Endodermal cell (in vitro differentiated cells): ENCODE results near the gene MICAL3. TPM values are rescaled to one million over a fixed set of nuclear protein-coding genes. Genes with fewer than 3 reads are reported as not detected.

Experiments used
- DNase-seq: peaks from one replicate; pipeline ENCODE4 v3.0.0-alpha.2; 2017
- H3K27ac ChIP-seq: 2 replicates; pipeline ENCODE4 v1.5.1; 2013; ENCODE audit warnings: mild to moderate bottlenecking, low read depth, low read length, moderate library complexity
- H3K27me3 ChIP-seq: 2 replicates; pipeline ENCODE4 v1.6.1; 2013; ENCODE audit warnings: mild to moderate bottlenecking, low read length, moderate library complexity; ENCODE audit not compliant: insufficient read depth, control insufficient read depth, poor library complexity, severe bottlenecking
- H3K36me3 ChIP-seq: 2 replicates; pipeline ENCODE4 v1.7.0; 2013; ENCODE audit warnings: mild to moderate bottlenecking, low read length, moderate library complexity; ENCODE audit not compliant: control insufficient read depth, insufficient read depth
- H3K4me1 ChIP-seq: one replicate; pipeline ENCODE4 v1.7.0; 2013; ENCODE audit warnings: low read length; ENCODE audit not compliant: control insufficient read depth, insufficient read depth
- H3K4me3 ChIP-seq: 2 replicates; pipeline ENCODE4 v1.5.1; 2013; ENCODE audit warnings: mild to moderate bottlenecking, low read length, moderate library complexity
- H3K9ac ChIP-seq: 2 replicates; pipeline ENCODE4 v1.6.1; 2013; ENCODE audit warnings: mild to moderate bottlenecking, low read length, moderate library complexity; ENCODE audit not compliant: poor library complexity, severe bottlenecking; ENCODE audit errors: extremely low read depth
- H3K9me3 ChIP-seq: 2 replicates; pipeline ENCODE4 v1.6.1; 2013; ENCODE audit warnings: mild to moderate bottlenecking, low read length, moderate library complexity; ENCODE audit not compliant: control insufficient read depth
- H3K27ac Mint-ChIP-seq: 2 replicates; pipeline ENCODE4 v1.8.0; 2020; ENCODE audit warnings: mixed read lengths
- H3K27me3 Mint-ChIP-seq: 2 replicates; pipeline ENCODE4 v1.8.0; 2021; ENCODE audit warnings: mild to moderate bottlenecking, mixed read lengths; ENCODE audit not compliant: insufficient read depth
- H3K36me3 Mint-ChIP-seq: 2 replicates; pipeline ENCODE4 v1.8.0; 2020; ENCODE audit warnings: low read depth, mixed read lengths
- H3K4me1 Mint-ChIP-seq: 2 replicates; pipeline ENCODE4 v1.8.0; 2020; ENCODE audit warnings: mixed read lengths
- H3K4me3 Mint-ChIP-seq: 2 replicates; pipeline ENCODE4 v1.8.0; 2020; ENCODE audit warnings: mild to moderate bottlenecking, moderate library complexity, mixed read lengths
- H3K9me3 Mint-ChIP-seq: 2 replicates; pipeline ENCODE4 v1.8.0; 2020; ENCODE audit warnings: mild to moderate bottlenecking, mixed read lengths
- CTCF ChIP-seq: fragments of 200-600 bp; sonication (generic); conservative IDR thresholded peaks from 2 replicates; pipeline ENCODE4 v1.5.0; 2021; ENCODE audit warnings: antibody characterized with exemption, mild to moderate bottlenecking
- WGBS, 2 experiments: methylation state at CpG; one replicate each; pipeline versions ENCODE4 v1.1.5 to v1.1.7; 2013; ENCODE audit warnings: missing lambda C conversion rate in 2 of 2, mixed read lengths in 1 of 2; ENCODE audit not compliant: insufficient coverage in 1 of 2, insufficient read length in 1 of 2; 5-methylcytosine and 5-hydroxymethylcytosine counted together
- total RNA-seq, 2 donors: library from RNA; stranded (reverse); fragmentation: NEBNext Ultra II Directional in 1 of 2; extraction: Animal tissue kit (Norgen Biotek cat#: 25700) in 1 of 2; gene quantifications; 2 replicates in 1 of 2; 3 replicates in 1 of 2; pipeline ENCODE4 v1.2.1, GENCODE V29; 2021

MICAL3 gene
- total RNA-seq, 2 donors from 2014 or later: 42.8 to 48.1 TPM

DNA sequence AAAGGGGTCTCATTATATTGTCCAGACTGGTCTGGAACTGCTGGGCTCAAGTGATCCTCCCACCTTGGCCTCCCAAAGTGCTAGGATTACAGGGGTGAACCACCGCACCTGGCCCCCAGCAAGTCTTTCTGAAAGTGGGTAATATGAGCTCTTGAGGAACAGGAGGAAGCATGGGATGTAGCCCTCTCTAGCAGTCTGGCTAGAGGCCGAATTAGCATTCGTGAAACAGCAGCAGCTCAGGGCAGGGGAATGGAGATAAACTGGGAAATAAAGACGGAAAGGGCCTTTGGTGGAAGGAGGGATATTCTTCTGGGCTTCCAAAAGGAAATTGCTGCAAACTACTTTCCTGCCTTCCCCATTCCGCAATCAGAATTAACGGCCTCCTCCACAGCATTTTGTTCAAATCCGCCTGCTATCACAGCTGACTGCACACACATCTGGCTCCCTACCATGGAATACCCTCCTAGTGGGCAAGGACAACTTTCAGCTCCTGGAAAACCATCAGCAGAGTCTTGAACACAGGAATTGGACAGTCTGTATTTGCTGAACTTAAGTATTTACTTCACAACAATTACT is 44.3 kb downstream of the MICAL3 start:
- Mint-ChIP-seq H3K27me3 (no peaks in the 10 kb centered on the region), H3K27ac (peak overlapping the region; percentile 73)

DNA sequence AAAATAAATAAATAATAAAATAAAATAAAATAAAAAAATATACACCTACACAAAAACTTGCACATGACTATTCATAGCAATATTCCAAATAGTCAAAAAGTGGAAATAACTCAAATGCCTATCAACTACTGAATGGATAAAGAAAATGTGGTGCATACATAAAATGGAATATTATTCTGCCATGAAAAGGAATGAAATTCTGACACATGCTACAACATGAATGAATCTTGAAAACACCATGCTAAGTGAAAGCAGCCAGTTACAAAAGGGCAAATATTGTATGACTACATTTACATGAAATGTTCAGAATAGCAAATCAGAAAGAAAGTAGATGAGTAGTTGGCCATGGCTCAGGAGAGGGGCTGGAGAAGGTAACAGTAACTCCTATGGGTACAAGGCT is 46.3 kb downstream of the MICAL3 start:
- no peak for DNase-seq
- Mint-ChIP-seq H3K4me3 (no peak overlapping the region), H3K9me3 (peaks cover 8% of the 10 kb centered on the region), H3K4me1 (peaks cover 20% of the 10 kb centered on the region), H3K27me3 (no peaks in the 10 kb centered on the region), H3K36me3 (peaks cover 6% of the 10 kb centered on the region), H3K27ac (no peak overlapping the region)
- Histone ChIP-seq H3K9ac (no peak overlapping the region), H3K27ac (no peak overlapping the region), H3K4me3 (no peak overlapping the region), H3K27me3 (no peaks in the 10 kb centered on the region), H3K36me3 (no peaks in the 10 kb centered on the region), H3K9me3 (peaks cover 3% of the 10 kb centered on the region), H3K4me1 (no peaks in the 10 kb centered on the region)
- no peak for TF ChIP-seq CTCF

More for the DNA sequence above, 44.3 kb downstream of the MICAL3 start:
- no peaks in the 10 kb centered on the region for H3K4me1 ChIP-seq
- no peak overlapping the region for H3K27ac ChIP-seq
- TF ChIP-seq CTCF: no peak
- H3K9ac ChIP-seq: no peak overlapping the region
- peaks cover 29% of the 10 kb centered on the region for H3K4me1 Mint-ChIP-seq
- peaks cover 3% of the 10 kb centered on the region for H3K9me3 ChIP-seq
- no peaks in the 10 kb centered on the region for H3K27me3 ChIP-seq
- H3K36me3 Mint-ChIP-seq: peaks cover 4% of the 10 kb centered on the region
- no peak for DNase-seq
- 87 to 89% methylated on average over 7 of the region's 7 CpGs for WGBS, 2 experiments
- no peak overlapping the region for H3K4me3 ChIP-seq
- no peaks in the 10 kb centered on the region for H3K36me3 ChIP-seq
- no peak overlapping the region for H3K4me3 Mint-ChIP-seq
- H3K9me3 Mint-ChIP-seq: peaks cover 8% of the 10 kb centered on the region

- no peak for DNase-seq
- Histone ChIP-seq H3K9me3 (peaks cover 3% of the 10 kb centered on the region), H3K27ac (no peak overlapping the region), H3K4me1 (no peaks in the 10 kb centered on the region), H3K4me3 (no peak overlapping the region), H3K9ac (no peak overlapping the region), H3K36me3 (no peaks in the 10 kb centered on the region), H3K27me3 (no peaks in the 10 kb centered on the region)
- Mint-ChIP-seq H3K4me3 (no peak overlapping the region), H3K9me3 (peaks cover 8% of the 10 kb centered on the region), H3K27ac (no peak overlapping the region), H3K36me3 (peaks cover 6% of the 10 kb centered on the region), H3K4me1 (peaks cover 23% of the 10 kb centered on the region), H3K27me3 (no peaks in the 10 kb centered on the region)
- 100% methylated on average over 2 of the region's 2 CpGs; no CpG with 5 or more reads in 1 of the 2 experiments for WGBS, 2 experiments
- TF ChIP-seq CTCF: no peak
These were observed 47.0 kb downstream of the MICAL3 start for GRCh38 chr22:17977371-17977770.
